ENCODE measurements around the gene ADCY5.

Gene ADCY5

DNA sequence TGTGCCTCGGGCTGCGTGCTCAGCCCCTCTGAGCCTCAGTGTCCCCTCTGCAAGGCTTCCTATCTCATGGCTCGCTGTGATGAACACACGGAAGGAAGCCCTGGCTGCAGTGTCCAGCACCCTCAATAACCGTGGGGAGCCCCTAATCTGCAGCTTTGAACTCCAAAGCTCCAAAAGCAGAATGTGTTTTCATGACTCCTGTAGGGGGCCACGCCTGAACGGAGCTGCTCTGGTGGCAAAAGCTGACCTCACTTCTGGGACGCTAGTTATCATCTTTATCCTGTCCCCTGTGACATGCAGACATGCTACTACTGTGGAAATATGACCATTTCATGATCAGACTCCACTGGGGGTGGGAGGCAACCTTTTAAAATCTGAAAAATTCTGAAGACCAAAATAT lies 148.3 kb downstream of the ADCY5 start:
- no peak for TF ChIP-seq ZNF274 (IDR thresholded peaks at IDR 0.05; ENCODE audit: low read depth, low read length)
- H3K4me3 ChIP-seq (ENCODE audit: low read length): no peak overlapping the region

DNA sequence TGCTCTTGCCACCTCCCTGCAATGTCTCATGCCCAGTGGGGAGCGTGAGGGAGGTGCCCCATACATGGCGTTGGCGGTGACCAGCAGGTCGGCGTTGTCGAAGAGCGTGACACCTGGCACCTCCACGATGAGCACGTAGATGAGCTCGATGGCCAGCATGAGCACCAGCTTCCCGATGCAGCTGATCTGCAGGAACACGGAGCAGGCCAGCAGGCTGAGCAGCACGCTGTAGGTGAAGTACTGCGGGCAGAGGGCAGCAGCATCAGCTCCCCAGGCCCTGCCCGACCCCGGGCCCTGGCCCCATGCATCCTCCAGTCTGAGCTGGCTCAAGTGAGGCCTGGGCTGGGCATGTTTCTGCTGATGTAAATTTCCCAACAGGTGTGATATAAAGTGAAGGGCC lies 148.8 kb downstream of the ADCY5 start:
- TF ChIP-seq ZNF274 (IDR thresholded peaks at IDR 0.05; ENCODE audit: low read depth, low read length): no peak
- H3K4me3 ChIP-seq (ENCODE audit: low read length): no peak overlapping the region

DNA sequence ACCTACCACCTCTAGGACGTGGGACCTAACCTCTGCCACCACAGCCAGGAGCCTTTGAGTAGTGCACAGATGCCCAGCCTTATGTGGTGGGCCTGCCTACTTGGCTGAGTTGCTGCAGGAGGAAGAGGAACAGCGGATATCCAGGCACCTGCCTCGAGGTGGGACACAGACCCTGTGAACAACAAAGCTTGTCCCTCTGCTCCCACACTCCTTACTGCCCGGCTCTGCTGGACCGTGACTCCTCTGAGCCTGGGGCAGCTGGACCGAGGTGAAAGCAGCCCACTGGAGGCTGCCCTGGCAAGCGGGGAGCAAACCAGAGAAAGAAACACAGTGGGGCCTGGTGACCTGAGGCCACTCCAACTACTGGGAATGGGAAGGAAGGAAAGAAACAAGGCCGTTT lies 149.3 kb downstream of the ADCY5 start:
- TF ChIP-seq ZNF274 (IDR thresholded peaks at IDR 0.05; ENCODE audit: low read depth, low read length): no peak
- no peak overlapping the region for H3K4me3 ChIP-seq (ENCODE audit: low read length)

- no peak overlapping the region for H3K4me3 ChIP-seq (ENCODE audit: low read length)
- TF ChIP-seq ZNF274 (IDR thresholded peaks at IDR 0.05; ENCODE audit: low read depth, low read length): no peak
Measured at GRCh38 chr3:123298903-123299302, 150.0 kb downstream of the ADCY5 start.

GRCh38 chr3:123297627-123297899 lies 151.3 kb downstream of the ADCY5 start:
- no peak for TF ChIP-seq ZNF274 (IDR thresholded peaks at IDR 0.05; ENCODE audit: low read depth, low read length)
- no peak overlapping the region for H3K4me3 ChIP-seq (ENCODE audit: low read length)

- TF ChIP-seq ZNF274 (IDR thresholded peaks at IDR 0.05; ENCODE audit: low read depth, low read length): no peak
- no peak overlapping the region for H3K4me3 ChIP-seq (ENCODE audit: low read length)
Measured at GRCh38 chr3:123296836-123297626, 151.9 kb downstream of the ADCY5 start.

DNA sequence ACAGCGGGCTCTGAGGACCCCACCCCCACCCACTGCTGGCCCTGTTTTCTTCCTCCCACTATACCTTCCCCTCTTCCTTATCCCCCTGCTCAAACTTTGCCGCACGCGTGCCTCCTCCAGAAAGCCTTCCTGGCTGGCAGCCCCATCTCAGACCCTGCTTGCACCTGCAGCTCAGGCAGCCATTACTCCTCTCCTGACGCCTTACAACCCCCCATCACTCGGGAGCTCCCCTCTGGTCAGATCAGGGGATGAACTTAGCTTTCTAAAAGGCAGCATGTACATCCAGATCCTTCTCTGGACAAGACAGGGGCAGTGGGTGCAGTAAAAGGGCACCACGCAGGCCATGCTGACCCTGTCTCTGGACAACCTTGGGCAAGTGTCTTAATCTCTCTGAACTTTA lies 152.6 kb downstream of the ADCY5 start:
- no peak for TF ChIP-seq ZNF274 (IDR thresholded peaks at IDR 0.05; ENCODE audit: low read depth, low read length)
- no peak overlapping the region for H3K4me3 ChIP-seq (ENCODE audit: low read length)

DNA sequence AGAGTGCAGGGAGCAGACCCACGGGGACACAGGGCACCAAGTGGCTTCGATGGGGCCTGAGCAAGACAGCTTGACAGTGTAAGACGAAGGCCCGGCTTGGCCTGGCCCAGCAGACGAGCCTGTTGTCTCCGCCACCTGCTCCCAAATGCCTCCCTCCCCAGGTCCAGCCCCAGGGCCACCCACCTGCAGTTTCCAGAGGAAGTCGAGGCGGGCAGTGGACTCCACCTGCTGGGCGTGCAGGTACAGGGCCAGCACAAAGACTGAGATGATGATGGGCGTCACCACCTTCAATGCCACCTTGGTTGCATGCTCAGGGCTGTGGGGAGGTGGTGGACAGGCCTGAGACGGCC lies 153.0 kb downstream of the ADCY5 start:
- no peak for TF ChIP-seq ZNF274 (IDR thresholded peaks at IDR 0.05; ENCODE audit: low read depth, low read length)

DNA sequence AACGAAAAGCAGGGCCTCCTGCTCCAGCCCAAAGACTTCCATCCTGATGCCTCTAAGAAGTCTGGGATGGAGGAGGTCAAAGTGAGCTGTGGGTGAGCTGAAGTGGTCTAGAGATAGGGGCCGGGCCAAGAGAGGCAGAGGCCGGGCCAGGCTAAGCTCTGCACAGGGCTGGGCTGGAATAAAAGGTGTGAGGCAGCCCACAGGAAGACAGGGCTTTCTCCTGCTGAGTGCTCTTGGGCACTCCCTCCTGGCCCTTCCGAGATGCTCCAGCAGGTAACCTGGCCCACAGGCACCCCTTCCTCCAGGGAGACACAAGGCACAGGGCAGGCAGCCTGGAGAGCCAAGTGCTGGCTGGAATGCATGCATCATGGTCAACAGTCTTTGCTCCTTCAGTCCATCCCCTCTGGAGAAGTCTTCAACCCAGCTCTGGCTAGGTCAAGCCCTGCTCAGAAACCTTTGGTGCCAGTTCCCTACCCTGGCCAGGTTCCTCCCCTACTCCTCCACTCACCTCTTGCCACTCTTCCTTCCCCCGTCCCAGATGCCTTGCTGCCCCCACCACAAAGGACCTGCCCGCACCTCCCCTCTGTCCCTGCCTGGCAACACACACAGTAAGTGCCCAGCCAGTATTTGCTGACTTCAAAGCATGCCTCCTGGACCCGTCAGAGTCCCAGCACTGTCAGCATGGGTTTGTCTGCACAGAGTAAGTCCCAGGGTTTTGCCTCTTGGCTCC lies 153.6 kb downstream of the ADCY5 start:
- TF ChIP-seq ZNF274 (IDR thresholded peaks at IDR 0.05; ENCODE audit: low read depth, low read length): no peak
- no peak overlapping the region for H3K4me3 ChIP-seq (ENCODE audit: low read length)

More for the DNA sequence above, 153.0 kb downstream of the ADCY5 start:
- H3K4me3 ChIP-seq (ENCODE audit: low read length): no peak overlapping the region

- H3K4me3 ChIP-seq (ENCODE audit: low read length): no peak overlapping the region
- no peak for TF ChIP-seq ZNF274 (IDR thresholded peaks at IDR 0.05; ENCODE audit: low read depth, low read length)
Measured at GRCh38 chr3:123294296-123294938, 154.5 kb downstream of the ADCY5 start.

- TF ChIP-seq ZNF274 (IDR thresholded peaks at IDR 0.05; ENCODE audit: low read depth, low read length): no peak
- no peak overlapping the region for H3K4me3 ChIP-seq (ENCODE audit: low read length)
Measured at GRCh38 chr3:123292321-123293310, 156.3 kb downstream of the ADCY5 start.

DNA sequence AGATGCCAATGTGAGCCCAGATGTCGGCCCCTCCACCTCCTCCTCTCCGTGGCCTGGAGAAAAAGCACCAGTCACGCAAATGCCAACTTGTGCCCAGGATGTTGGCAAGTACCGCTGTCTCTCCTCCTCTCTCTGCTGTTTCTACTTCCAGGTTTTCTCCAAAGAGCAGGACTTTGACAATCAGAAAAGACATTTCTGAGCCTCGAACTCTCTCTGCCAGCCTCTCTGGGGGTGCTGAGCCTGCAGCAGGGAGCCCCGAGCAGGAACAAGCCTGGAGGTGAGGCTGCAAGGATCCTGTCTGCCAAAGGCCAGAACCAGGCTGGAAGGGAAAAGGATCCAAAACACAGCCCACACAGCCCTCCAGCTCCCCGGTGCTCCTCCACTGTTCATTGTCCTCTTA lies 157.5 kb downstream of the ADCY5 start:
- no peak overlapping the region for H3K4me3 ChIP-seq (ENCODE audit: low read length)
- TF ChIP-seq ZNF274 (IDR thresholded peaks at IDR 0.05; ENCODE audit: low read depth, low read length): no peak

GRCh38 chr3:123290962-123291361 lies 157.9 kb downstream of the ADCY5 start:
- TF ChIP-seq ZNF274 (IDR thresholded peaks at IDR 0.05; ENCODE audit: low read depth, low read length): no peak
- no peak overlapping the region for H3K4me3 ChIP-seq (ENCODE audit: low read length)

Data from GM08714 (cell line).